HCT116 (cell line): ENCODE measurements around the gene HNF4A. TPM values are rescaled to one million over a fixed set of nuclear protein-coding genes. Genes with fewer than 3 reads are reported as not detected.

Source experiments
- ATAC-seq: fragments of 200-7000 bp; cut with Tn5 transposase; 2 replicates; pipeline ENCODE4 v1.9.1; 2020; ENCODE audit warnings: mild to moderate bottlenecking, moderate library complexity
- BruUV-seq: library from RNA; stranded (reverse); fragments of 400-500 nt; replicated peaks from 2 replicates; lab custom pipeline; 2021; lab: Mats Ljungman, UMichigan
- CTCF ChIA-PET: fragments of 300-600 bp; sonication (Branson Sonifier 250); formaldehyde crosslinking; loops from one replicate; lab custom pipeline; 2021; ENCODE audit warnings: antibody characterized with exemption; lab: Charles Lee
- POLR2A ChIA-PET: fragments of 300-600, 350-600 bp; sonication (Branson Sonifier 250); formaldehyde crosslinking; loops from one replicate; lab custom pipeline; 2021; ENCODE audit warnings: antibody characterized with exemption; lab: Charles Lee
- RAD21 ChIA-PET, 2 experiments: fragments of 300-600 bp; sonication (Branson Sonifier 250); formaldehyde crosslinking; loops; one replicate each; lab custom pipeline; 2023; ENCODE audit warnings: low total read pairs in 2 of 2; ENCODE audit not compliant: uncharacterized antibody in 2 of 2, unreplicated experiment in 2 of 2, low non-redundant PET in 1 of 2; lab: Charles Lee
- DNase-seq: peaks from one replicate; pipeline ENCODE4 v3.0.0-alpha.2; 2010; ENCODE audit warnings: low read depth, low spot score
- H2AFZ ChIP-seq: fragments of 200-600 bp; shearing (Covaris generic), sonication (generic); 2 replicates; pipeline ENCODE4 v1.6.1; 2017; ENCODE audit warnings: low read depth, mixed run types, mixed read lengths, antibody characterized with exemption, low read length; ENCODE audit not compliant: poor library complexity, severe bottlenecking
- H3K27ac ChIP-seq: 2 replicates; pipeline ENCODE4 v1.5.1; 2012; ENCODE audit warnings: low read depth, low read length
- H3K27me3 ChIP-seq: fragments of 200-600 bp; sonication (generic); 2 replicates; pipeline ENCODE4 v1.6.1; 2016; ENCODE audit warnings: mixed run types, low read length, mixed read lengths; ENCODE audit not compliant: insufficient read depth
- H3K36me3 ChIP-seq, 2 experiments: fragments of 200-500 bp in 1 of 2; fragments of 200-600 bp in 1 of 2; sonication (Bioruptor generic) in 1 of 2; sonication (generic) in 1 of 2; 2 replicates each; pipeline versions ENCODE4 v1.5.1 to v1.6.1; 2014 to 2016; ENCODE audit warnings: low read length in 2 of 2, inconsistent platforms in 1 of 2, mixed read lengths in 1 of 2, mixed run types in 1 of 2; ENCODE audit not compliant: insufficient read depth in 2 of 2, control insufficient read depth in 1 of 2
- H3K4me1 ChIP-seq, 2 experiments: fragments of 200-600 bp in 1 of 2; sonication (generic) in 1 of 2; 2 replicates each; pipeline versions ENCODE4 v1.5.1 to v1.6.1; 2012 to 2017; ENCODE audit warnings: low read length in 2 of 2, inconsistent platforms in 1 of 2, mild to moderate bottlenecking in 1 of 2, mixed read lengths in 1 of 2, mixed run types in 1 of 2, moderate library complexity in 1 of 2; ENCODE audit not compliant: insufficient read depth in 2 of 2, control insufficient read depth in 1 of 2
- H3K4me2 ChIP-seq: fragments of 200-600 bp; sonication (generic); 2 replicates; pipeline ENCODE4 v1.6.1; 2017; ENCODE audit warnings: mixed run types, low read length, mixed read lengths
- H3K4me3 ChIP-seq, 2 experiments: fragments of 200-600 bp in 1 of 2; sonication (generic) in 1 of 2; replicated peaks in 1 of 2; 2 replicates each; pipeline ENCODE4 v1.5.1; 2011 to 2016; ENCODE audit warnings: low read length in 2 of 2, control low read depth in 1 of 2, low read depth in 1 of 2, mild to moderate bottlenecking in 1 of 2, mixed read lengths in 1 of 2, mixed run types in 1 of 2
- H3K79me2 ChIP-seq: fragments of 200-600 bp; sonication (generic); 2 replicates; pipeline ENCODE4 v1.6.1; 2017; ENCODE audit warnings: mild to moderate bottlenecking, mixed run types, low read length, moderate library complexity, mixed read lengths; ENCODE audit not compliant: insufficient read depth
- H3K9ac ChIP-seq: fragments of 200-600 bp; sonication (generic); 2 replicates; pipeline ENCODE4 v1.6.1; 2016; ENCODE audit warnings: low read length, mixed read lengths
- H3K9me2 ChIP-seq: fragments of 200-600 bp; sonication (generic), shearing (Covaris generic); 2 replicates; pipeline ENCODE4 v1.6.1; 2017; ENCODE audit warnings: mixed run types, mild to moderate bottlenecking, moderate library complexity; ENCODE audit not compliant: insufficient read depth
- H3K9me3 ChIP-seq, 2 experiments: fragments of 200-500 bp in 1 of 2; fragments of 200-600 bp in 1 of 2; sonication (Bioruptor generic) in 1 of 2; sonication (generic) in 1 of 2; 2 replicates each; pipeline ENCODE4 v1.6.1; 2014 to 2017; ENCODE audit warnings: low read length in 2 of 2, mixed read lengths in 2 of 2, inconsistent platforms in 1 of 2, low read depth in 1 of 2, mild to moderate bottlenecking in 1 of 2, mixed run types in 1 of 2, moderate library complexity in 1 of 2; ENCODE audit not compliant: control insufficient read depth in 1 of 2, insufficient read depth in 1 of 2
- H4K20me1 ChIP-seq: fragments of 200-600 bp; sonication (generic), shearing (Covaris generic); 2 replicates; pipeline ENCODE4 v1.6.1; 2017; ENCODE audit warnings: mixed run types, mild to moderate bottlenecking, moderate library complexity; ENCODE audit not compliant: insufficient read depth
- CEBPB ChIP-seq: IDR thresholded peaks from 2 replicates; pipeline ENCODE4 v1.6.1; 2012; ENCODE audit warnings: low read depth
- EGR1 ChIP-seq: IDR thresholded peaks from 2 replicates; pipeline ENCODE4 v1.6.1; 2012; ENCODE audit warnings: low read depth
- ELF1 ChIP-seq: IDR thresholded peaks from 2 replicates; pipeline ENCODE4 v1.6.1; 2012; ENCODE audit warnings: low read depth, borderline replicate concordance
- EZH2 ChIP-seq: fragments of 200-600 bp; sonication (generic); IDR thresholded peaks from 2 replicates; pipeline ENCODE4 v1.6.1; 2017; ENCODE audit warnings: antibody characterized with exemption, mixed run types
- JUND ChIP-seq: IDR thresholded peaks from 2 replicates; pipeline ENCODE4 v1.6.1; 2012
- POLR2A ChIP-seq: IDR thresholded peaks from 2 replicates; pipeline ENCODE4 v1.7.0; 2011; ENCODE audit warnings: borderline replicate concordance; ENCODE audit not compliant: insufficient read depth, insufficient read length; ENCODE audit errors: extremely low read depth
- POLR2AphosphoS5 ChIP-seq: IDR thresholded peaks from 2 replicates; pipeline ENCODE4 v1.6.1; 2011; ENCODE audit warnings: mild to moderate bottlenecking, low read depth, low read length, moderate library complexity
- SP1 ChIP-seq: IDR thresholded peaks from 2 replicates; pipeline ENCODE4 v1.6.1; 2012; ENCODE audit warnings: low read depth
- TCF7L2 ChIP-seq: IDR thresholded peaks from 2 replicates; pipeline ENCODE4 v1.7.0; 2011; ENCODE audit warnings: borderline replicate concordance, inconsistent platforms; ENCODE audit not compliant: insufficient read depth, insufficient read length; ENCODE audit errors: extremely low read depth
- intact Hi-C: fragments of 100-400 bp; cut with micrococcal nuclease; formaldehyde crosslinking; loops from 2 replicates; pipeline ENCODE4 v1.10.0; 2022
- total RNA-seq: library from RNA; stranded (reverse); gene quantifications from one replicate; pipeline ENCODE4 v1.2.1, GENCODE V29; 2021; ENCODE audit not compliant: unreplicated experiment
- TF ChIP-seq, protein P1 (sequence below): IDR thresholded peaks from 2 replicates; pipeline ENCODE4 v1.6.1; 2011; ENCODE audit warnings: mild to moderate bottlenecking, low read length, moderate library complexity; ENCODE audit not compliant: insufficient replicate concordance; ENCODE audit errors: extremely low read depth
- TF ChIP-seq, protein P2 (sequence below): IDR thresholded peaks from 2 replicates; pipeline ENCODE4 v1.6.1; 2012; ENCODE audit warnings: low read depth

HNF4A gene
- total RNA-seq, 1 experiment from 2014 or later: 7.4 TPM

DNA sequence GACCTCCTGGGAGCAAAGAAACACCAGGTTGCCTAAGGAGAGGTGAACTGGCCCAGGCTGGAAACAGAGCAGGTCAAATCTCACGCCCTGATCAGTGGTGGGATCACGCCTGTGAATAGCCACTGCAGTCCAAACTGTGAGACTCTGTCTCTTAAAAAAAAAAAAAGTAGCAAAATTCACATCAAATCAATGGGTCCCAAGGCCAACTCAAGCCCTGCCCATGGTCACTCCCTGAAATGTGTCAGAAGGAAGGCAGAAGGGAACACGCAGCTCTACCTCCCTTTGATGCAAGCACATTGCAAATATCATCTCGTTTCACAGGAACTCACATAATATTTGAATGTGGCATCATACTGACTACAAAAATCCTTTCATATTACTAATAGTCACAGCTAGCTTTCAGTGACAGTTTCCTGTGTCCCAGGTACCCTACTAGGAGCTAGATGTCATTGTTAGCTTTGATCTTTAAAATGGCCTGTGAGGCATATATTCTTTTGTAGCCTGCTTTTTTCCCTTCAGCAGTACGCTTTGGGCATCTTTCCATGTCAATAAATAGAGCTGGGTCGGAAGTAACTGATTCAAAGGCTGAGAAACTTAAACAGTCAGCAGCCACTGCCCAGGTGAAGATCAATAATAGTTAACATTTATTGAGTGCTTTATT lies 105.8 kb downstream of the HNF4A start (continued):
- TF ChIP-seq, protein P1, sequence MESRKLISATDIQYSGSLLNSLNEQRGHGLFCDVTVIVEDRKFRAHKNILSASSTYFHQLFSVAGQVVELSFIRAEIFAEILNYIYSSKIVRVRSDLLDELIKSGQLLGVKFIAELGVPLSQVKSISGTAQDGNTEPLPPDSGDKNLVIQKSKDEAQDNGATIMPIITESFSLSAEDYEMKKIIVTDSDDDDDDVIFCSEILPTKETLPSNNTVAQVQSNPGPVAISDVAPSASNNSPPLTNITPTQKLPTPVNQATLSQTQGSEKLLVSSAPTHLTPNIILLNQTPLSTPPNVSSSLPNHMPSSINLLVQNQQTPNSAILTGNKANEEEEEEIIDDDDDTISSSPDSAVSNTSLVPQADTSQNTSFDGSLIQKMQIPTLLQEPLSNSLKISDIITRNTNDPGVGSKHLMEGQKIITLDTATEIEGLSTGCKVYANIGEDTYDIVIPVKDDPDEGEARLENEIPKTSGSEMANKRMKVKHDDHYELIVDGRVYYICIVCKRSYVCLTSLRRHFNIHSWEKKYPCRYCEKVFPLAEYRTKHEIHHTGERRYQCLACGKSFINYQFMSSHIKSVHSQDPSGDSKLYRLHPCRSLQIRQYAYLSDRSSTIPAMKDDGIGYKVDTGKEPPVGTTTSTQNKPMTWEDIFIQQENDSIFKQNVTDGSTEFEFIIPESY: no peak
- TF ChIP-seq SP1 (no peak), ELF1 (no peak), EGR1 (no peak), TCF7L2 (no peak), CEBPB (no peak)
- TF ChIP-seq, all 23 proteins: peak for 0

DNA sequence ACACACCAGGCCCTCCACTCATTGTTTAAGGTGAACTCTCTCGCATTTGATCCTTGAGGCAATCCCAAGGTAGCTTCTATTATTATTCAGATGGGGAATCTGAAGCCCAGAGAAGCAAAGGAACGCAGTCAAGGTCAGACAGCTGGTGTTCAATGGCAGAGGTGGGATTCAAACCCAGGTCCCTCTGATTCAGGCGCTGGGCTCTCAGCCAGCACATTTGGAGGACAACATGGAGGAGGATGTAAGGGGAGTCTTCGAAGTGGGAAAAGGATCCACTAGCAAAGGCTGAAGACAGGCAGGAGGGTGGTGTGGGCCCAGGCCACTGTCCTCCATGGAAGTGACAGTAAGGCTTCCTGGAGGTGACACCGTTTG lies 106.3 kb downstream of the HNF4A start:
- H3K9ac ChIP-seq: no peak overlapping the region
- DNase-seq: no peak
- no peak overlapping the region for H3K27ac ChIP-seq
- intact Hi-C loops: loop anchor here (1.0 to 10.0 kb wide), 4 partner anchors 73 to 344 kb away; partner anchors contain the start of gene FITM2
- ATAC-seq: no peak
- H3K27me3 ChIP-seq: no peaks in the 10 kb centered on the region
- CTCF ChIA-PET: interaction anchor here (0.6 to 1.2 kb wide), 7 partner anchors 29 to 246 kb away, joined by 3 to 10 read pairs (median 3); no protein-coding TSS in a partner anchor
- H2AFZ ChIP-seq: no peak overlapping the region
- no peak overlapping the region for H3K4me3 ChIP-seq
- H3K9me3 ChIP-seq: no peaks in the 10 kb centered on the region
- no peaks in the 10 kb centered on the region for H3K36me3 ChIP-seq
- BruUV-seq: no TSS peak
- RAD21 ChIA-PET: interaction anchor here in 1 of 2 experiments (0.7 kb wide), 1 partner anchor 405 kb away, joined by 3 read pairs; no protein-coding TSS in a partner anchor
- peaks cover 0 to 8% of the 10 kb centered on the region in 2 experiments; a peak in 1 of 4 replicates for H3K4me1 ChIP-seq
- H3K4me2 ChIP-seq: no peak overlapping the region
- no peak for TF ChIP-seq SP1
- TF ChIP-seq POLR2AphosphoS5: no peak
- no peak for TF ChIP-seq EZH2
- no peak for TF ChIP-seq TCF7L2
- no peak for TF ChIP-seq POLR2A
- TF ChIP-seq, protein P2, sequence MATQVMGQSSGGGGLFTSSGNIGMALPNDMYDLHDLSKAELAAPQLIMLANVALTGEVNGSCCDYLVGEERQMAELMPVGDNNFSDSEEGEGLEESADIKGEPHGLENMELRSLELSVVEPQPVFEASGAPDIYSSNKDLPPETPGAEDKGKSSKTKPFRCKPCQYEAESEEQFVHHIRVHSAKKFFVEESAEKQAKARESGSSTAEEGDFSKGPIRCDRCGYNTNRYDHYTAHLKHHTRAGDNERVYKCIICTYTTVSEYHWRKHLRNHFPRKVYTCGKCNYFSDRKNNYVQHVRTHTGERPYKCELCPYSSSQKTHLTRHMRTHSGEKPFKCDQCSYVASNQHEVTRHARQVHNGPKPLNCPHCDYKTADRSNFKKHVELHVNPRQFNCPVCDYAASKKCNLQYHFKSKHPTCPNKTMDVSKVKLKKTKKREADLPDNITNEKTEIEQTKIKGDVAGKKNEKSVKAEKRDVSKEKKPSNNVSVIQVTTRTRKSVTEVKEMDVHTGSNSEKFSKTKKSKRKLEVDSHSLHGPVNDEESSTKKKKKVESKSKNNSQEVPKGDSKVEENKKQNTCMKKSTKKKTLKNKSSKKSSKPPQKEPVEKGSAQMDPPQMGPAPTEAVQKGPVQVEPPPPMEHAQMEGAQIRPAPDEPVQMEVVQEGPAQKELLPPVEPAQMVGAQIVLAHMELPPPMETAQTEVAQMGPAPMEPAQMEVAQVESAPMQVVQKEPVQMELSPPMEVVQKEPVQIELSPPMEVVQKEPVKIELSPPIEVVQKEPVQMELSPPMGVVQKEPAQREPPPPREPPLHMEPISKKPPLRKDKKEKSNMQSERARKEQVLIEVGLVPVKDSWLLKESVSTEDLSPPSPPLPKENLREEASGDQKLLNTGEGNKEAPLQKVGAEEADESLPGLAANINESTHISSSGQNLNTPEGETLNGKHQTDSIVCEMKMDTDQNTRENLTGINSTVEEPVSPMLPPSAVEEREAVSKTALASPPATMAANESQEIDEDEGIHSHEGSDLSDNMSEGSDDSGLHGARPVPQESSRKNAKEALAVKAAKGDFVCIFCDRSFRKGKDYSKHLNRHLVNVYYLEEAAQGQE: no peak
- no peak for TF ChIP-seq JUND
- TF ChIP-seq, protein P1: no peak
- no peaks in the 10 kb centered on the region for H4K20me1 ChIP-seq
- no peaks in the 10 kb centered on the region for H3K79me2 ChIP-seq
- POLR2A ChIA-PET: no interaction called here
- no peaks in the 10 kb centered on the region for H3K9me2 ChIP-seq
